ENCODE data around the gene S100A9. TPM values are rescaled to one million over a fixed set of nuclear protein-coding genes. Genes with fewer than 3 reads are reported as not detected.

The S100A9 gene
- total RNA-seq, 6 experiments from 2014 or later, result not detected

- Mint-ChIP-seq H3K27ac (no peak overlapping the region), H3K9me3 (no peaks in the 10 kb centered on the region), H3K4me3 (no peak overlapping the region), H3K27me3 (ENCODE audit: insufficient read depth) (peaks cover 43% of the 10 kb centered on the region), H3K4me1 (ENCODE audit: low read depth) (no peaks in the 10 kb centered on the region), H3K36me3 (ENCODE audit: low read depth) (no peaks in the 10 kb centered on the region)
- DNase-seq, result no peak
- TF ChIP-seq CTCF (IDR thresholded peaks at IDR 0.05), result no peak
These were observed 3.2 kb downstream of the S100A9 start for GRCh38 chr1:153360592-153361479.

- no peak for TF ChIP-seq CTCF (IDR thresholded peaks at IDR 0.05)
- DNase-seq, result no peak
- H3K4me1 Mint-ChIP-seq (ENCODE audit: low read depth), result no peaks in the 10 kb centered on the region
- no peak overlapping the region for H3K4me3 Mint-ChIP-seq
- no peaks in the 10 kb centered on the region for H3K9me3 Mint-ChIP-seq
- H3K36me3 Mint-ChIP-seq (ENCODE audit: low read depth), result no peaks in the 10 kb centered on the region
- H3K27me3 Mint-ChIP-seq (ENCODE audit: insufficient read depth), result peaks cover 44% of the 10 kb centered on the region
- no peak overlapping the region for H3K27ac Mint-ChIP-seq
These were observed 3.9 kb downstream of the S100A9 start for GRCh38 chr1:153361480-153362109.

- no peak for TF ChIP-seq CTCF (IDR thresholded peaks at IDR 0.05)
- H3K4me3 Mint-ChIP-seq, result no peak overlapping the region
These were observed 4.6 kb downstream of the S100A9 start for GRCh38 chr1:153362187-153362775.

GRCh38 chr1:153363641-153364040 lies 6.0 kb downstream of the S100A9 start:
- H3K9me3 Mint-ChIP-seq, result no peaks in the 10 kb centered on the region
- H3K36me3 Mint-ChIP-seq (ENCODE audit: low read depth), result no peaks in the 10 kb centered on the region
- TF ChIP-seq CTCF (IDR thresholded peaks at IDR 0.05), result no peak
- H3K27me3 Mint-ChIP-seq (ENCODE audit: insufficient read depth), result peaks cover 42% of the 10 kb centered on the region
- H3K27ac Mint-ChIP-seq, result no peak overlapping the region
- H3K4me1 Mint-ChIP-seq (ENCODE audit: low read depth), result no peaks in the 10 kb centered on the region
- no peak for DNase-seq
- H3K4me3 Mint-ChIP-seq, result no peak overlapping the region

More at GRCh38 chr1:153362187-153362775, 4.6 kb downstream of the S100A9 start:
- Mint-ChIP-seq H3K27ac (no peak overlapping the region), H3K9me3 (no peaks in the 10 kb centered on the region), H3K4me1 (ENCODE audit: low read depth) (no peaks in the 10 kb centered on the region), H3K36me3 (ENCODE audit: low read depth) (no peaks in the 10 kb centered on the region), H3K27me3 (ENCODE audit: insufficient read depth) (peaks cover 40% of the 10 kb centered on the region)
- no peak for DNase-seq

- H3K9me3 Mint-ChIP-seq, result no peaks in the 10 kb centered on the region
- TF ChIP-seq CTCF (IDR thresholded peaks at IDR 0.05), result no peak
- H3K27ac Mint-ChIP-seq, result no peak overlapping the region
- H3K4me1 Mint-ChIP-seq (ENCODE audit: low read depth), result no peaks in the 10 kb centered on the region
- DNase-seq, result no peak
- peaks cover 42% of the 10 kb centered on the region for H3K27me3 Mint-ChIP-seq (ENCODE audit: insufficient read depth)
- no peaks in the 10 kb centered on the region for H3K36me3 Mint-ChIP-seq (ENCODE audit: low read depth)
- no peak overlapping the region for H3K4me3 Mint-ChIP-seq
These were observed 6.5 kb downstream of the S100A9 start for GRCh38 chr1:153364156-153364555.

Measured in HFFc6 (cell line).